SU-DHL-6 (cell line): ENCODE measurements around the gene SLC39A11.

ENCODE experiments used
- H2AFZ ChIP-seq: fragments of 200-600 bp; sonication (generic); 2 replicates; pipeline ENCODE4 v1.6.1; 2014; ENCODE audit warnings: low read depth, mild to moderate bottlenecking, moderate library complexity, mixed read lengths, antibody characterized with exemption, low read length; ENCODE audit not compliant: severe bottlenecking
- H3F3A ChIP-seq: fragments of 200-600 bp; shearing (Covaris generic); 2 replicates; pipeline ENCODE4 v1.6.0; 2016; ENCODE audit warnings: antibody characterized with exemption, mild to moderate bottlenecking; ENCODE audit not compliant: insufficient read depth
- H3K27ac ChIP-seq: fragments of 200-600 bp; sonication (generic); 2 replicates; pipeline ENCODE4 v1.5.1; 2016; ENCODE audit warnings: low read depth, mild to moderate bottlenecking, low read length, moderate library complexity, mixed read lengths
- H3K27me3 ChIP-seq: fragments of 200-600 bp; sonication (generic), shearing (Covaris generic); 2 replicates; pipeline ENCODE4 v1.6.0; 2014; ENCODE audit warnings: mild to moderate bottlenecking, low read length
- H3K36me3 ChIP-seq: fragments of 200-600 bp; sonication (generic); 2 replicates; pipeline ENCODE4 v1.6.1; 2014; ENCODE audit warnings: mild to moderate bottlenecking, low read length, mixed read lengths
- H3K4me2 ChIP-seq: fragments of 300-600, 200-600 bp; shearing (Covaris generic), sonication (generic); 2 replicates; pipeline ENCODE4 v1.6.0; 2014; ENCODE audit warnings: low read length, low read depth, mild to moderate bottlenecking; ENCODE audit not compliant: poor library complexity, severe bottlenecking
- H3K4me3 ChIP-seq: fragments of 200-600 bp; sonication (generic); 2 replicates; pipeline ENCODE4 v1.5.1; 2014; ENCODE audit warnings: antibody characterized with exemption, low read length, mild to moderate bottlenecking, mixed read lengths; ENCODE audit not compliant: insufficient read depth, poor library complexity, severe bottlenecking
- H3K79me2 ChIP-seq: fragments of 200-600 bp; sonication (generic); 2 replicates; pipeline ENCODE4 v1.6.1; 2014; ENCODE audit warnings: mild to moderate bottlenecking, low read length, moderate library complexity; ENCODE audit not compliant: insufficient read depth
- H3K9ac ChIP-seq: fragments of 200-600 bp; sonication (generic); 2 replicates; pipeline ENCODE4 v1.7.0; 2014; ENCODE audit warnings: mild to moderate bottlenecking, low read length
- H3K9me2 ChIP-seq: fragments of 200-600 bp; sonication (generic); replicated peaks from 2 replicates; pipeline ENCODE4 v1.6.1; 2014; ENCODE audit warnings: low read length; ENCODE audit not compliant: insufficient read depth
- H3K9me3 ChIP-seq: fragments of 200-600 bp; sonication (generic); 2 replicates; pipeline ENCODE4 v1.6.1; 2014; ENCODE audit warnings: low read length, mixed read lengths; ENCODE audit not compliant: insufficient read depth
- H4K20me1 ChIP-seq: fragments of 200-600 bp; sonication (generic); 2 replicates; pipeline ENCODE4 v1.6.1; 2014; ENCODE audit warnings: low read depth, mild to moderate bottlenecking, antibody characterized with exemption, low read length, moderate library complexity, mixed read lengths
- EZH2phosphoT487 ChIP-seq: fragments of 200-600 bp; sonication (generic), shearing (Covaris generic); conservative IDR thresholded peaks from 2 replicates; pipeline ENCODE4 v1.6.1; 2018; ENCODE audit warnings: mild to moderate bottlenecking, antibody characterized with exemption, low read length, moderate library complexity, mixed read lengths
- TF ChIP-seq, protein P1 (sequence below): fragments of 200-600 bp; sonication (generic); IDR thresholded peaks from one replicate; pipeline ENCODE4 v1.5.1; 2017; ENCODE audit warnings: antibody characterized with exemption, mild to moderate bottlenecking, low read length, moderate library complexity; ENCODE audit not compliant: insufficient read depth, poor library complexity, severe bottlenecking

Gene SLC39A11

DNA sequence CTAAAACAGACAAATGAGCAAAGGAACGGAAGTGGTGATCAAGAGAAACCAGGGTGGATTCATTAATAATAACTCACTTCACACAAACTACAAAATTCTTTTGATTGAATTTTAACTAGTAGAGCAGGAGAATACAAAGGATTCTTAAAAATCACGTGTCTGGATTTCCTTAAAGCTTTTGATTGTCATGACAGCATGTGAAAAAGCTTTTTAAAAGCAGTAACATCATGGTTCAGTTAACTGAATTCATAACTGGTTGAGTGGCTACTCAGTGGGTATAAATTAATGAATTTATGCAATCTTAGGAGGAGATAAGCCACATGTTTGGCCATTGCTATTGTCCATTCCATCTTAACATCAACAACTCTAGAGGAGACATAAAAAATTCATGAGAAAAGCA lies 333.2 kb downstream of the SLC39A11 start:
- Histone ChIP-seq H3K36me3 (no peaks in the 10 kb centered on the region), H3K27ac (no peak overlapping the region), H3K27me3 (no peaks in the 10 kb centered on the region), H4K20me1 (no peaks in the 10 kb centered on the region), H3K79me2 (no peaks in the 10 kb centered on the region), H3K9me2 (no peaks in the 10 kb centered on the region), H3K4me3 (no peak overlapping the region), H2AFZ (no peak overlapping the region), H3K9ac (no peak overlapping the region), H3K9me3 (no peaks in the 10 kb centered on the region), H3K4me2 (no peak overlapping the region), H3F3A (no peaks in the 10 kb centered on the region)
- TF ChIP-seq, protein P1, sequence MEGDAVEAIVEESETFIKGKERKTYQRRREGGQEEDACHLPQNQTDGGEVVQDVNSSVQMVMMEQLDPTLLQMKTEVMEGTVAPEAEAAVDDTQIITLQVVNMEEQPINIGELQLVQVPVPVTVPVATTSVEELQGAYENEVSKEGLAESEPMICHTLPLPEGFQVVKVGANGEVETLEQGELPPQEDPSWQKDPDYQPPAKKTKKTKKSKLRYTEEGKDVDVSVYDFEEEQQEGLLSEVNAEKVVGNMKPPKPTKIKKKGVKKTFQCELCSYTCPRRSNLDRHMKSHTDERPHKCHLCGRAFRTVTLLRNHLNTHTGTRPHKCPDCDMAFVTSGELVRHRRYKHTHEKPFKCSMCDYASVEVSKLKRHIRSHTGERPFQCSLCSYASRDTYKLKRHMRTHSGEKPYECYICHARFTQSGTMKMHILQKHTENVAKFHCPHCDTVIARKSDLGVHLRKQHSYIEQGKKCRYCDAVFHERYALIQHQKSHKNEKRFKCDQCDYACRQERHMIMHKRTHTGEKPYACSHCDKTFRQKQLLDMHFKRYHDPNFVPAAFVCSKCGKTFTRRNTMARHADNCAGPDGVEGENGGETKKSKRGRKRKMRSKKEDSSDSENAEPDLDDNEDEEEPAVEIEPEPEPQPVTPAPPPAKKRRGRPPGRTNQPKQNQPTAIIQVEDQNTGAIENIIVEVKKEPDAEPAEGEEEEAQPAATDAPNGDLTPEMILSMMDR, result no peak
- TF ChIP-seq EZH2phosphoT487, result no peak

DNA sequence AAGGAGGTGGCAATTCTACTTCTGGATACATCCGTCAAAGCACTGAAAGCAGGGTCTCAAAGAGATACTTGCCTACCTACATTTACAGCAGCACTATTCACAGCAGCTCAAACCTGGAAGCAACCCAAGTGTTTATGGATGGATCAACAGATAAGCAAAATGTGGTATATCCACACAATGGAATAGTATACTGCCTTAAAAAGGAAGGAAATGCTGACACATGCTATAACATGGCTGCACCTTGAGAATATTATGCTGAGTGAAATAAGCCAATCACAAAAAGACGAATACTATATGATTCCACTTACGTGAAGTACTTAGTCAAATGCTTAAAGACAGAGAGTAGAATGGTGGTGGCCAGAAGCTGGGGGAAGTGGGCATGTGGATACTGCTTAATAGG lies 336.2 kb downstream of the SLC39A11 start:
- Histone ChIP-seq H3F3A (no peaks in the 10 kb centered on the region), H3K79me2 (no peaks in the 10 kb centered on the region), H3K27me3 (no peaks in the 10 kb centered on the region), H3K4me2 (no peak overlapping the region), H3K27ac (no peak overlapping the region), H4K20me1 (no peaks in the 10 kb centered on the region), H3K4me3 (no peak overlapping the region), H2AFZ (no peak overlapping the region), H3K36me3 (no peaks in the 10 kb centered on the region), H3K9me3 (no peaks in the 10 kb centered on the region), H3K9ac (no peak overlapping the region), H3K9me2 (no peaks in the 10 kb centered on the region)
- TF ChIP-seq, protein P1, result no peak
- no peak for TF ChIP-seq EZH2phosphoT487

DNA sequence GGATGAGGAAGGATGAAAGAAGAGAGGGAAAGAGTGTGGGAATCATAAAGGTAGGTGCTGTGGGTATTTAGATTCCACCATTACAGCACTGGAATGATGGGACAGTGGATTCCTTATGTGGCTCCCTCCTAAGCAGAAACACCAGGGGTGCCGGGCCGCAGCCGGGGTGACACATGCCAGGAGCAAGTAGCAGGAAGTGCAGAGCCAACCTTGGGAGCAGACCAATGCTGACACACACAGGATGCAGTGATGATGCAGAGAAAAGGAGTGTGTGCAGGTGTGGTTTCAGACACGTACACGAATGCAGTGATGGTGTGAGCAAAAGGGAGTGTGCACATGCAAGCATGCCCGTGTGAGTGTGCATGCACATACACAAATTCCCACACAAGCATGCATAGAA lies 338.0 kb downstream of the SLC39A11 start:
- Histone ChIP-seq H3K9ac (no peak overlapping the region), H3K27ac (no peak overlapping the region), H3K36me3 (no peaks in the 10 kb centered on the region), H3F3A (no peaks in the 10 kb centered on the region), H4K20me1 (no peaks in the 10 kb centered on the region), H3K27me3 (no peaks in the 10 kb centered on the region), H3K4me2 (no peak overlapping the region), H3K79me2 (no peaks in the 10 kb centered on the region), H3K4me3 (no peak overlapping the region), H3K9me3 (no peaks in the 10 kb centered on the region), H2AFZ (no peak overlapping the region), H3K9me2 (no peaks in the 10 kb centered on the region)
- TF ChIP-seq, protein P1, result no peak
- no peak for TF ChIP-seq EZH2phosphoT487

DNA sequence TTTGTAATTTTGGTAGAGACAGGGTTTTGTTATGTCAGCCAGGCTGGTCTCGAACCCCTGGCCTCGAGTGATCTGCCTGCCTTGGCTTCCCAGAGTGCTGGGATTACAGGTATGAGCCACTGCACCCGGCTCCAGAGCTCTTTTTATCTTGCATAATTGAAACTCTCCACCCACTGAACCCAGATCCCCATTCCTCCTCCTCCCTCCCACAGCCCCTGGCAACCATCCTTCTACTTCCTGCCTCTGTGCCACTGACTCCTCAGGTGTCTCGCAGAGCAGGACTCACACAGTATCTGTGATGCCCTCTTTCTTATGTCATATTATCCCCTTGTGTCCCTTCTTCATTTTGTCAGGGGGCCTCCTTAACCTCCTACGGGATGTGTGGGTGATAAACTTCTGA lies 340.7 kb downstream of the SLC39A11 start:
- H3K27ac ChIP-seq, result no peak overlapping the region
- no peak overlapping the region for H2AFZ ChIP-seq
- H3K9me2 ChIP-seq, result no peaks in the 10 kb centered on the region
- no peaks in the 10 kb centered on the region for H3K9me3 ChIP-seq
- no peaks in the 10 kb centered on the region for H4K20me1 ChIP-seq
- no peak for TF ChIP-seq EZH2phosphoT487
- TF ChIP-seq, protein P1, result no peak
- H3K4me2 ChIP-seq, result no peak overlapping the region
- no peaks in the 10 kb centered on the region for H3K27me3 ChIP-seq
- H3K9ac ChIP-seq, result no peak overlapping the region
- no peak overlapping the region for H3K4me3 ChIP-seq
- H3F3A ChIP-seq, result no peaks in the 10 kb centered on the region
- H3K36me3 ChIP-seq, result no peaks in the 10 kb centered on the region
- no peaks in the 10 kb centered on the region for H3K79me2 ChIP-seq
